Ishikawa (cell line): ENCODE measurements around the gene TAAR2.

Experiments
- CEBPB ChIP-seq: IDR thresholded peaks from 2 replicates; pipeline ENCODE4 v1.6.1; 2012
- CREB1 ChIP-seq: IDR thresholded peaks from 2 replicates; pipeline ENCODE4 v1.6.1; 2012; ENCODE audit warnings: low read depth
- EGR1 ChIP-seq: IDR thresholded peaks from 2 replicates; pipeline ENCODE4 v1.6.1; 2012
- EP300 ChIP-seq: IDR thresholded peaks from 2 replicates; pipeline ENCODE4 v1.6.1; 2012; ENCODE audit warnings: borderline replicate concordance
- FOXM1 ChIP-seq: IDR thresholded peaks from 2 replicates; pipeline ENCODE4 v1.6.1; 2012; ENCODE audit warnings: low read depth, borderline replicate concordance
- NFIC ChIP-seq: IDR thresholded peaks from 2 replicates; pipeline ENCODE4 v1.6.1; 2012
- RAD21 ChIP-seq: IDR thresholded peaks from 2 replicates; pipeline ENCODE4 v1.6.1; 2012; ENCODE audit warnings: low read depth
- TAF1 ChIP-seq: IDR thresholded peaks from 2 replicates; pipeline ENCODE4 v1.6.1; 2012; ENCODE audit warnings: low read depth, mild to moderate bottlenecking
- TCF12 ChIP-seq: IDR thresholded peaks from 2 replicates; pipeline ENCODE4 v1.6.1; 2012; ENCODE audit warnings: low read depth
- TEAD4 ChIP-seq: IDR thresholded peaks from 2 replicates; pipeline ENCODE4 v1.6.1; 2012
- YY1 ChIP-seq: IDR thresholded peaks from 2 replicates; pipeline ENCODE4 v1.6.1; 2012; ENCODE audit warnings: low read depth
- ZBTB7A ChIP-seq: IDR thresholded peaks from 2 replicates; pipeline ENCODE4 v1.6.1; 2012; ENCODE audit warnings: low read depth
- TF ChIP-seq, protein P1 (sequence below): IDR thresholded peaks from 2 replicates; pipeline ENCODE4 v1.6.1; 2012
- TF ChIP-seq, protein P2 (sequence below): IDR thresholded peaks from 2 replicates; pipeline ENCODE4 v1.6.1; 2012
- TF ChIP-seq, protein P3 (sequence below): IDR thresholded peaks from 2 replicates; pipeline ENCODE4 v1.6.1; 2012; ENCODE audit warnings: low read depth, mild to moderate bottlenecking

Gene TAAR2

DNA sequence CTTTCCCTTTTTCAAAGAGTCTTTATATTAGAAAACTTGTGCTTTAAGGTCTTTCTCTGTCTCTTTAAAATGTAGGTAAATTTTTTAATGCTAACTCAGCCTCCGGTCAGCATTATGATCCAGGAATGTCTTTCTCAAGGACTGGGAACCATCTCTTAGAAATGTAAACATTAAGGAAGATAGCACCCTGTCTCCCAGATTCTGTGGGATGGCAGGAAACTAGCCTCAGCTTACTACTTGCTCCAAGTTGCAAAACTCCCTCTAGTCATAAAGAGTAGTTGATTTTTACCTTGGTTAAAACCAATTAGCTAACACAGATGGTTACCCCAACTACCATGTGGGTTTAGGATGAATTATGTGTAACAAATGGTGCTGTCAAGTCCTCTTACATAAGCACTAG is 39.6 kb upstream of the TAAR2 start:
- TF ChIP-seq NFIC, result no peak
- TF ChIP-seq, protein P1, sequence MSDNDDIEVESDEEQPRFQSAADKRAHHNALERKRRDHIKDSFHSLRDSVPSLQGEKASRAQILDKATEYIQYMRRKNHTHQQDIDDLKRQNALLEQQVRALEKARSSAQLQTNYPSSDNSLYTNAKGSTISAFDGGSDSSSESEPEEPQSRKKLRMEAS, result no peak

DNA sequence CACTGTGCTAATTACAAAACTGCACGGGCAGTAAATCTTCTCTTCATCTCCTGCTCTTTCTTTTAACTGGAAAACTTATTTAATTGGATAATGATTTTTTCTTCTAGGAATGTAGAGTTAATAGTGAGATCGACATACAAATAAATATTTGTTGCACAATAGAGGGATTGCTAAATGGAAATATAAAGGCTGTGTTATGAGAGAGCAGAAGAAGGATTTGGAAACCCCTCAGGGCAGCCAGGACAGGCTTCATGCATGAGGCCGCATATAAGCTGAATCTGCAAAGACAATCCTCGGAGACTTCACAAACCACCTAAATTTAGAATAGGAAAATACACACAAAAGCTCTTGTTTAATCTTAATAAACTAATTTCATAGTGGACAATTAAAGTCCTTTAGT is 37.8 kb upstream of the TAAR2 start:
- no peak for TF ChIP-seq RAD21
- TF ChIP-seq EP300, result no peak
- TF ChIP-seq TEAD4, result no peak
- no peak for TF ChIP-seq TAF1
- no peak for TF ChIP-seq ZBTB7A
- no peak for TF ChIP-seq YY1
- TF ChIP-seq, protein P2, sequence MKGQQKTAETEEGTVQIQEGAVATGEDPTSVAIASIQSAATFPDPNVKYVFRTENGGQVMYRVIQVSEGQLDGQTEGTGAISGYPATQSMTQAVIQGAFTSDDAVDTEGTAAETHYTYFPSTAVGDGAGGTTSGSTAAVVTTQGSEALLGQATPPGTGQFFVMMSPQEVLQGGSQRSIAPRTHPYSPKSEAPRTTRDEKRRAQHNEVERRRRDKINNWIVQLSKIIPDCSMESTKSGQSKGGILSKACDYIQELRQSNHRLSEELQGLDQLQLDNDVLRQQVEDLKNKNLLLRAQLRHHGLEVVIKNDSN, result no peak
- TF ChIP-seq TCF12, result no peak
- TF ChIP-seq, protein P1, result no peak
- TF ChIP-seq FOXM1, result no peak

DNA sequence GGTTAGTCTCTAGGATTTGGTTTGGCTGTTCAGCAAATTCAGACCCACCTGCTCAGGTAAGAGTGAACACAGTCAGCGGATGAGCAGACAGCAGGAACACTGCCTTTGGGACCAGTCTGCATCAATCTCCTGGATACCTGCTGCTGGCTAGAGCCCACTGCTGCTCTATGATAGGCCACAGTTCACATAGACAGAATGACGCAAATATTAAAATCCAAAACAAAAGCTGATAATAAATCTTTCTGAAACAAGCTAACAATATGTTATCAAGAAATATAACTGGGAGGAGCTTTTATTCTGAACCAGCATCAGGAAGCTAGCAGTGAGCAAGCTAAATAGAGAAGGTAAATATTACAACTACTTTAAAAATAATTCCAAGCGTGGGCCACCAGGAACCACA is 35.0 kb upstream of the TAAR2 start, which contains the start of gene TAAR1:
Gene TAAR1 (minus strand): TSS at position 101 of the 400 bp plus-strand sequence. CDS start 13,179 bp downstream, outside the sequence.
- TF ChIP-seq, protein P2, result no peak
- TF ChIP-seq YY1 (no peak), TCF12 (no peak), TAF1 (no peak), CEBPB (no peak), NFIC (no peak), CREB1 (no peak)

DNA sequence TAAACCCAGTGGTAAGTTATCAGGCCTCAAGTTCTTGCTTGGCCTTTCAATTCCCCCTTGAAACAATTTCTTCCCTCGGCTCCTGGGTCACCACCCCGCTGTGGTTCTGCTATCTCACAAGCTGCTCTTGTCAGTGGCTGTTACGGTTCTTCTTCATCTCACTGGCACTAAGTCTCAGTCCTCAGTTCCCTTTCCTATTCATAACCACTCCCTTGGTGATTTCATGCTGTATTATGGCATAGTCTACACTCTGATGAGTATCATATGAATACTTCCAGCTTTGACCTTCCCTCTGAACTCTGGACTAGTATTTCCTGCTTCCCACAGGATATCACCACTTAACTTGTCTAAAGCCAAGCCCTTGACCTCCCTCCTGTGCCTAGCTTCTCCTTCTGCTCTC is 27.0 kb upstream of the TAAR2 start:
- TF ChIP-seq TEAD4, result no peak
- TF ChIP-seq ZBTB7A, result no peak
- no peak for TF ChIP-seq TAF1
- TF ChIP-seq RAD21, result no peak
- TF ChIP-seq CEBPB, result no peak
- no peak for TF ChIP-seq CREB1
- TF ChIP-seq TCF12, result no peak
- TF ChIP-seq FOXM1, result no peak
- no peak for TF ChIP-seq EP300
- no peak for TF ChIP-seq NFIC
- TF ChIP-seq, protein P2, result no peak
- TF ChIP-seq YY1, result no peak
- TF ChIP-seq, protein P3, sequence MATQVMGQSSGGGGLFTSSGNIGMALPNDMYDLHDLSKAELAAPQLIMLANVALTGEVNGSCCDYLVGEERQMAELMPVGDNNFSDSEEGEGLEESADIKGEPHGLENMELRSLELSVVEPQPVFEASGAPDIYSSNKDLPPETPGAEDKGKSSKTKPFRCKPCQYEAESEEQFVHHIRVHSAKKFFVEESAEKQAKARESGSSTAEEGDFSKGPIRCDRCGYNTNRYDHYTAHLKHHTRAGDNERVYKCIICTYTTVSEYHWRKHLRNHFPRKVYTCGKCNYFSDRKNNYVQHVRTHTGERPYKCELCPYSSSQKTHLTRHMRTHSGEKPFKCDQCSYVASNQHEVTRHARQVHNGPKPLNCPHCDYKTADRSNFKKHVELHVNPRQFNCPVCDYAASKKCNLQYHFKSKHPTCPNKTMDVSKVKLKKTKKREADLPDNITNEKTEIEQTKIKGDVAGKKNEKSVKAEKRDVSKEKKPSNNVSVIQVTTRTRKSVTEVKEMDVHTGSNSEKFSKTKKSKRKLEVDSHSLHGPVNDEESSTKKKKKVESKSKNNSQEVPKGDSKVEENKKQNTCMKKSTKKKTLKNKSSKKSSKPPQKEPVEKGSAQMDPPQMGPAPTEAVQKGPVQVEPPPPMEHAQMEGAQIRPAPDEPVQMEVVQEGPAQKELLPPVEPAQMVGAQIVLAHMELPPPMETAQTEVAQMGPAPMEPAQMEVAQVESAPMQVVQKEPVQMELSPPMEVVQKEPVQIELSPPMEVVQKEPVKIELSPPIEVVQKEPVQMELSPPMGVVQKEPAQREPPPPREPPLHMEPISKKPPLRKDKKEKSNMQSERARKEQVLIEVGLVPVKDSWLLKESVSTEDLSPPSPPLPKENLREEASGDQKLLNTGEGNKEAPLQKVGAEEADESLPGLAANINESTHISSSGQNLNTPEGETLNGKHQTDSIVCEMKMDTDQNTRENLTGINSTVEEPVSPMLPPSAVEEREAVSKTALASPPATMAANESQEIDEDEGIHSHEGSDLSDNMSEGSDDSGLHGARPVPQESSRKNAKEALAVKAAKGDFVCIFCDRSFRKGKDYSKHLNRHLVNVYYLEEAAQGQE, result no peak
- no peak for TF ChIP-seq EGR1
- TF ChIP-seq, protein P1, result no peak

DNA sequence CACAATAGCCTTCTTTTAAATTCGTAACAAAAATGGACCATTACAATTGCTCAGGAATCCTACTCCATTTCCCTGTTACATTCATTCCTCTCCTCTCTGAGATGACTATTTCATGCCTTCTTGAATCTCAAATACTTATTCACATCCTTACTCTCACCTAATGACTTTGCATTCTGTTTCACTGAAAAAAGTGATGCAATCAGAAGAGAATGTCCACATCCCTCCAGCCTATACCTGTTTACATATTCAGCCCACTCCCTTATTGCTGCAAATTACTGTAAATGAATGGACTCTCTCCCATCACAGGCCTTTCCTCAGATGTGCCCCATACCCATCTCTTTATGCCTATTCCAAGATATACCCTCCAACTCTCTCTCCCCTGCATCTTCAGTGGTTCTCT is 26.4 kb upstream of the TAAR2 start:
- TF ChIP-seq TEAD4, result no peak
- TF ChIP-seq YY1, result no peak
- no peak for TF ChIP-seq TCF12
- TF ChIP-seq NFIC, result no peak
- TF ChIP-seq, protein P3, result no peak
- TF ChIP-seq CEBPB, result no peak
- TF ChIP-seq, protein P2, result no peak
- TF ChIP-seq EGR1, result no peak
- TF ChIP-seq, protein P1, result no peak
- TF ChIP-seq EP300, result no peak
- no peak for TF ChIP-seq CREB1
- TF ChIP-seq RAD21, result no peak
- no peak for TF ChIP-seq TAF1
- TF ChIP-seq FOXM1, result no peak
- TF ChIP-seq ZBTB7A, result no peak
